ENCODE data around the gene MTMR4.

The MTMR4 gene

GRCh38 chr17:58452738-58453137 is 61.7 kb downstream of the MTMR4 start:
- TF ChIP-seq, protein P1, sequence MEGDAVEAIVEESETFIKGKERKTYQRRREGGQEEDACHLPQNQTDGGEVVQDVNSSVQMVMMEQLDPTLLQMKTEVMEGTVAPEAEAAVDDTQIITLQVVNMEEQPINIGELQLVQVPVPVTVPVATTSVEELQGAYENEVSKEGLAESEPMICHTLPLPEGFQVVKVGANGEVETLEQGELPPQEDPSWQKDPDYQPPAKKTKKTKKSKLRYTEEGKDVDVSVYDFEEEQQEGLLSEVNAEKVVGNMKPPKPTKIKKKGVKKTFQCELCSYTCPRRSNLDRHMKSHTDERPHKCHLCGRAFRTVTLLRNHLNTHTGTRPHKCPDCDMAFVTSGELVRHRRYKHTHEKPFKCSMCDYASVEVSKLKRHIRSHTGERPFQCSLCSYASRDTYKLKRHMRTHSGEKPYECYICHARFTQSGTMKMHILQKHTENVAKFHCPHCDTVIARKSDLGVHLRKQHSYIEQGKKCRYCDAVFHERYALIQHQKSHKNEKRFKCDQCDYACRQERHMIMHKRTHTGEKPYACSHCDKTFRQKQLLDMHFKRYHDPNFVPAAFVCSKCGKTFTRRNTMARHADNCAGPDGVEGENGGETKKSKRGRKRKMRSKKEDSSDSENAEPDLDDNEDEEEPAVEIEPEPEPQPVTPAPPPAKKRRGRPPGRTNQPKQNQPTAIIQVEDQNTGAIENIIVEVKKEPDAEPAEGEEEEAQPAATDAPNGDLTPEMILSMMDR (IDR thresholded peaks at IDR 0.05; ENCODE audit: insufficient read depth, low read depth, low read length, missing control alignments), result no peak
- peak; percentile 14 for DNase-seq (ENCODE audit: low read depth)
- H3K4me3 ChIP-seq (ENCODE audit: low read length), result no peak overlapping the region

DNA sequence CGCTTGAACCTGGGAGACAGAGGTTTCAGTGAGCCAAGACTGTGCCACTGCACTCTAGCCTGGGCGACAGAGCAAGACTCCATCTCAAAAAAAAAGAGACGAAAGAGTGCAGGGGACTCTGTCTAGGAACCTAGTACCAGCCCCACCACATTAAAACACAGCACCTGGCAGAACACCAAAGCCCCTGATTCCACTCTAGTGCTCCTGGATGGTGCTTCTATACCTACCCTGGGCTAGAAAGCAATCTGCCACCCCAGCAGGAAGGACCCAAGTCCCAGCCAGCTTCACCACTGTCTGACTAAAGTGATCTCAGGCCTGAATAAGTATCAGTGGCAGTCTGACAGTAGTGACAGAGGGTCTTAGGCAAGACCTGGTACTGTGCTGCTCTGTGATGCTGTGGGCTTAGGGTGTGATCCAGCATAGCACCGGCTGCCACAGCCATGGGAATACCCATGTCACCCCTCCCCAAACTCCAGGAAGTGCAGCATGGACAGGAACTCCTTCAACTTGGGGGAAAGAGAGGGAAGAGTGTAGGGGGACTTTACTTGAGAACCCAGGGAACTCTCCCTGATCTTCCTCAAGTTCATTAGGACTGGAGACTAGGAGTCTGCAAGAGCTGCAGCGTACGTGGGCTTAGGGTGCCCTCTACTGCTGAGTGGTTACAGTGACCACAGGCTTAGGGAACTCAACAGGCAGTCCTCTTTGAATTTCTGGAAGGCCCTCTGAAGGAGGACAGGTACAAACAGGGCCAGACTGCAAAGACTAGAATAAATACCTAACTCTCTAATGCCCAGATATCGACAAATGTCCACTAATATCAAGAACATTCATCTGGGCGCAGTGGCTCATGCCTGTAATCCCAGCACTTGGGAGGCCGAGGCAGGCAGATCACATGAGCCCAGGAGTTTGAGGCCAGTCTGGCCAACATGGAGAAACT is 67.1 kb downstream of the MTMR4 start:
- no peak overlapping the region for H3K4me3 ChIP-seq (ENCODE audit: low read length)
- DNase-seq (ENCODE audit: low read depth), result peak; percentile 90
- TF ChIP-seq, protein P1 (IDR thresholded peaks at IDR 0.05; ENCODE audit: insufficient read depth, low read depth, low read length, missing control alignments), result peak; percentile 94

- peak; percentile 11 for DNase-seq (ENCODE audit: low read depth)
- TF ChIP-seq, protein P1 (IDR thresholded peaks at IDR 0.05; ENCODE audit: insufficient read depth, low read depth, low read length, missing control alignments), result no peak
- no peak overlapping the region for H3K4me3 ChIP-seq (ENCODE audit: low read length)
These were observed 68.4 kb downstream of the MTMR4 start for GRCh38 chr17:58446086-58446485.
